Right lung (tissue), 10 donors: ENCODE data around the gene PGM1. TPM values are rescaled to one million over a fixed set of nuclear protein-coding genes. Genes with fewer than 3 reads are reported as not detected.
"Not testable (repeated sequence)": the region's sequence is repeated elsewhere in the genome, so short reads cannot be mapped to it uniquely, and the experiment has no call there.

ENCODE experiments used
- DNase-seq, 2 donors: peaks; one replicate each; pipeline ENCODE4 v3.0.0-alpha.2; 2013
- long read RNA-seq, 8 donors: transcript quantifications; one replicate each; lab custom pipeline, GENCODE V29; 2026
- polyA plus RNA-seq, 5 donors: library from polyadenylated mRNA; unstranded; fragments of 120-200 nt; gene quantifications; one replicate each; pipeline versions ENCODE4 v1.2.1 to v1.2.3, GENCODE V29; 2013; ENCODE audit warnings: inconsistent platforms in 1 of 5, low replicate concordance in 1 of 5; ENCODE audit not compliant: insufficient read length in 5 of 5, insufficient read depth in 1 of 5

PGM1 gene
- polyA plus RNA-seq = 10 to 100 TPM; 36.0 to 43.8 (median 41.7) TPM
- long read RNA-seq, donor 1, transcript PGM1-202 (11 exons, 2,472 nt) = major isoform, 14 of 14 reads
- long read RNA-seq, donor 1, partial matches to known transcripts = 0 of 14 reads
- long read RNA-seq, donor 1, other reads (novel, unspliced or antisense) = 0 of 14 reads
- long read RNA-seq, donor 2, transcript PGM1-202 (11 exons, 2,472 nt) = major isoform, 10 of 10 reads
- long read RNA-seq, donor 2, partial matches to known transcripts = 0 of 10 reads
- long read RNA-seq, donor 2, other reads (novel, unspliced or antisense) = 0 of 10 reads
- long read RNA-seq, donor 3, transcript PGM1-202 (11 exons, 2,472 nt) = major isoform, 15 of 15 reads
- long read RNA-seq, donor 3, partial matches to known transcripts = 0 of 15 reads
- long read RNA-seq, donor 3, other reads (novel, unspliced or antisense) = 0 of 15 reads
- long read RNA-seq, donor 4, transcript PGM1-202 (11 exons, 2,472 nt) = major isoform, 12 of 12 reads
- long read RNA-seq, donor 4, partial matches to known transcripts = 0 of 12 reads
- long read RNA-seq, donor 4, other reads (novel, unspliced or antisense) = 0 of 12 reads
- long read RNA-seq, donor 5, transcript PGM1-202 (11 exons, 2,472 nt) = major isoform, 15 of 15 reads
- long read RNA-seq, donor 5, partial matches to known transcripts = 0 of 15 reads
- long read RNA-seq, donor 5, other reads (novel, unspliced or antisense) = 0 of 15 reads
- long read RNA-seq, donor 6, transcript PGM1-202 (11 exons, 2,472 nt) = major isoform, 16 of 16 reads
- long read RNA-seq, donor 6, partial matches to known transcripts = 0 of 16 reads
- long read RNA-seq, donor 6, other reads (novel, unspliced or antisense) = 0 of 16 reads
- long read RNA-seq, donor 7, transcript PGM1-202 (11 exons, 2,472 nt) = major isoform, 8 of 8 reads
- long read RNA-seq, donor 7, partial matches to known transcripts = 0 of 8 reads
- long read RNA-seq, donor 7, other reads (novel, unspliced or antisense) = 0 of 8 reads
- long read RNA-seq, donor 8, transcript PGM1-202 (11 exons, 2,472 nt) = major isoform, 10 of 10 reads
- long read RNA-seq, donor 8, partial matches to known transcripts = 0 of 10 reads
- long read RNA-seq, donor 8, other reads (novel, unspliced or antisense) = 0 of 10 reads

DNA sequence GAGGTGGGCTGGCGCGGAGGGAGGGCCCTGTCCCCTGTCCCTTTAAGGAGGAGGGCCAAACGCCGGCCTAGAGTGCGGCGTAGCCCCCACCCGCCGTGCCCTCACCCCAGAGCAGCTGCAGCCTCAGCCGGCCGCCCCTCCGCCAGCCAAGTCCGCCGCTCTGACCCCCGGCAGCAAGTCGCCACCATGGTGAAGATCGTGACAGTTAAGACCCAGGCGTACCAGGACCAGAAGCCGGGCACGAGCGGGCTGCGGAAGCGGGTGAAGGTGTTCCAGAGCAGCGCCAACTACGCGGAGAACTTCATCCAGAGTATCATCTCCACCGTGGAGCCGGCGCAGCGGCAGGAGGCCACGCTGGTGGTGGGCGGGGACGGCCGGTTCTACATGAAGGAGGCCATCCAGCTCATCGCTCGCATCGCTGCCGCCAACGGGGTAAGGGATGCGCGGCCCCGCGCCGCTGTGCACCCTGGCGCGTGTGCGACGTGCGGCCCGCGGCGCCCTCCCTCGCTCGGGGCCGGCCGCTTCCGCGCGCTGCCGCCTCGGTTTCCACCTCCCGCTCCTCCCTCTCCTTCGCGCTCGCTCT, at the start of gene PGM1:
PGM1 (plus strand) TSS at position 109 of the 583 bp plus-strand sequence; CDS start at position 187, 78 bp downstream.
- peak; percentile 74 to 78 for DNase-seq

DNA sequence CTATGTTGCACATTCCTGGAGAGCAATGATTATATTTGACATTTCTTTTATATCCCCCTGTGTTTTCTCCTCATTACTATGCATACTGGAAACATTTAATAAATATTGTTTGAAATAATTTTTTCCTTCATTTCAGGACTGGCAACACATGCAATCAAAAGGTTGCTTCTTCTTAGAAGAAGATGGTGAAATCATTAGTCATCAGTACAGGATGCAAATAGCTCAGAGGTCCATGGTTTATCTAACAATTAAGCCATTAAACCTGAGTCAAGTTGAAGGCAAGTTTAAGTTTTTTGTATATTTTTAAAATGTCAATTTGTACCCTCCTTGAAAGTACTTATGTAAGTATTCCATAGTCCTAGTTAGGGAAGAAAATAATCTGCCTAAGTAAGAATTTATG, 47.4 kb upstream of the PGM1 start:
- no peak for DNase-seq

- DNase-seq = no peak
These were observed 45.5 kb upstream of the PGM1 start for GRCh38 chr1:63547621-63548294.

- DNase-seq = no peak
These were observed 44.9 kb upstream of the PGM1 start for GRCh38 chr1:63548303-63548702.

DNA sequence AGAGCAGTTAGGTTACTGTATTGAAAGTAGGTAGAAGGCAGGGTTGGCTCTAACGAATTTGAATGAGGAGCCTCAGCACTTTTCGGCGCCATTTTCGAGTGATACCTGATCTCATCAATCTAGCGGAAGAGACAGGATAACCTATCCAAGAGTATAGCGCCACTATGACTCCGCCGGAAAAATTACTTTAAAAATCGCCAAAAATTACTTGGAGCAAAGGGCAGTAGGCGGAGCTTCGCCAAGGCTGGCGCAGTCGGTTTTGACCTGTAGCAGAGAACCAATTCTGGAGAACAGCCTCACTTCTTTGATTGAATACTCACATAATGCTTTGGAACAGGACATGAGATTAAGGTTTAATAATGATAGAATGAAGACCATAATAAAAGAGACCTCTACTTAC, 44.3 kb upstream of the PGM1 start:
- no peak for DNase-seq

DNA sequence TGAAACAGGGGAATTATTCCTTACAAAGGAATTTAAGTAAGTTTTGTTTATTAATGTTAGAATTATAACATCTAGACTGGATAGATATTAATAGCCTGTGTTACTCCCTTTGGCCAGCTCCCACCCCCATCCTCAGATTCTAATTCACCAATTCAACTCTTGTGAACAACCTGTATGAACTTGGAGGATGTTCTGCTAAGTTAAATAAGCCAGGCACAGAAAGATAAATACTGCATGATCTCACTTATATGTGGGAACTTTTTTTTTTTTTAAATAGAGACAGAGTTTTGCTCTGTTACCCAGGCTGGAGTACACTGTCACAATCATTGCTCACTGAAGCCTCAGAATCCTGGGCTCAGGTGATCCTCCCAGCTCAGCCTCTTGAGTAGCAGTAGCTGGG, 37.7 kb upstream of the PGM1 start:
- DNase-seq = no peak

DNA sequence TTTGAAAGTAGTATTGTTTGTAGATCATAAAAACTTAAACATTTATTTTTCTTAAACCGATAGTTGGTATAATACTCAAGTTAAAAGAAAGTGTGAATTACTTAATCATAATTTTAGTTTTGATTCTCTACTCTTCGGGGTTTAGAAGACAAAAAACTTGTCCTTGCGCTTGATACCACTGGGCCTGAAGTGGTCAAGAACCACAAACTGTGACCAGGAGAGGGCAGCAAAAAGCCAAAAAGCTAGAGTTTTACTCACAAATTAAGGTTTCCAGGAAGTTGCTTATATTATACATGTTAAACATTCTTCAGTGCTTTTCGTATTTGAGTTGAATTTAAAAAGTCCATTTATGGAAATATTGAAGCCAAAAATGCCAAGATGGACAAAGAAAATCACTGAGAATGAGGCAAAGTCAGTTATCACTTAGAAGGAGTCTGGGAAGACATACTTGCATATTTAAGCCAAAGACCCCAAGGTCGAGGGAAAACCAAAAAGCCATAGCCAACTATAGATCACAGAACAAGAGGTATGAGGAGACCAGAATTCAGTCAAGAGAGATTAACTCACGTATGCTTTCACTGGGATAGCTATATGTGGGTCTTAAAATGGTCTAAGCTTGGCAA, 35.7 kb upstream of the PGM1 start:
- peak; percentile 11 to 16 for DNase-seq

- DNase-seq = no peak
These were observed 33.9 kb upstream of the PGM1 start for GRCh38 chr1:63559357-63559756.

DNA sequence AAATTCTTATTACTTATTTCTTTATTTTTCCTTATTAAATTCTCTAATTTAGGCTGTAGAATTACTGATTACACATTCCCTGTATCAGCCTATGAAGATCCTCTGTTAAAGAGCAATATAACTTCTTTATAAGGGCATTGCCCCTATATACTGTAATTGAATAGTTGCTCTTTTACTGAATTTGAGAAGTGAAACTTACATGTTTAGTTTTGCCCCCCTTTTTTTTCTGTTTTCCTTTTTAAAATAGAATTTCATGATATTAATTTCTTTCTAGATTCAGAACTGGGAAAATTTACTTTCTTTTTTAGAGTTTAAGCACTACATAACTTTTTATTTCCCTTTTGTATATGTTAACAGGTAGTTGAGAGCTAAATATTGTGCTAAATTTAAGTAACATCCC, 29.5 kb upstream of the PGM1 start:
- no peak for DNase-seq

DNA sequence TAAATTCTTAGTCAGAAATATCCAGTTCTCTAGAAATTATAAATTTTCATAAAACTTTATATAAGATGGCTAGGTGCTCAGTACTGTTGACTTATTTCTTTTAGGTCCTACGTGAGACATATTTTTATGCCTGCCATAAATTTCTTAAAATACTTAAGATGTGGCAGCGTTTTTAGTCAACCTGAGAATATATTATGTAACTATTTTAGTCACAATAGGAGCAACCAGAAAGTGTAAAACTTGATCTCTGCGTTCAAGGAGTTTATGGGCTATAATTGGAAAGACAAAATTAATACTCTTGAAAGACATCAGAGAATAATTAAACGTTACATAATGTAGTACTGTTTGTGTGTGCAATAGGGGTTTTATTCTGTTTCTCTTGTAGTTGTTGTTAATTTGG, 24.1 kb upstream of the PGM1 start:
- DNase-seq = no peak

DNA sequence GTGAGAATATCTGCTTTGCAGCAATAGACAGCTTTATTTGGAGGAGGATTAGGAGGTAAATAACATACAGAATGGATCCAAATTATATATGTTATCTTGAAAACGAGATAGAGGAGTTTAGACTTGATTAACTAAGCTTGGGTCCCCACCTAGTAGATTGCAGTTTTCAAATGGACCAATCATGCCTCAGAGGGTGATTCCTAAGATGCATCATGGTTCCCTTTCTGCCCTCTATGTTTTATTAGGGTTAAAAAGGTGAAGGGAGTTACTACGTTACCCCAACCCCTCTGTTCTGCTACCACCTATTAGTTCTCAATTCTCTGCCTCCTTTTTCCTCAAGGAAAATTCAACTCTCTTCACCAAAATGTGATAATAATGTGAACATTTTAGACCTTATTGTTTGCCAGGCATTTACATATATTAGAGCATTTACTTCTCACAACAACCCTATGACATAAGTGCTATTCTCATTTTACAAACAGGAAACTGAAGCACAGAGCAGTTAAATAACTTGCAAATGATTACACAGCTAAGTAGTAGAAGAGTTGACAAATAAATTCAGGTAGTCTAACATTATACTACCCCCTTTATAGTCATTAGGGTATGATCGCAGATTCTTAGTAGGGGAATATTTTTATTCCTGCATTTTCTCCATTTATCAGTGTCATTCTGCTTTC, 23.4 kb upstream of the PGM1 start:
- DNase-seq = no peak

DNA sequence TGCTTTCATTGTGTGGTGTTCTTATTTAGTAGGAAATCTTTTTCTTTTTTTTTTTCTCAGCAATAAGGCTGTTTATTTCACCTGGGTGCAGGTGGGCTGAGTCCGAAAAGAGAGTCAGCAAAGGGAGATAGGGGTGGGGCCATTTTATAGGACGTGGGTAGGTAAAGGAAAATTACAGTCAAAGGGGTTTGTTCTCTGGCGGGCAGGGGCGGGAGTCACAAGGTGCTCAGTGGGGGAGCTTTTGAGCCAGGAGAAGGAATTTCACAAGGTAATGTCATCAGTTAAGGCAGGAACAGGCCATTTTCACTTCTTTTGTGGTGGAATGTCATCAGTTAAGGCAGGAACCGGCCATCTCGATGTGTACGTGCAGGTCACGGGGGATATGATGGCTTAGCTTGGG, 20.5 kb upstream of the PGM1 start:
- DNase-seq = not testable (repeated sequence)

GRCh38 chr1:63574203-63574796, 18.9 kb upstream of the PGM1 start:
- DNase-seq = not testable (repeated sequence)

DNA sequence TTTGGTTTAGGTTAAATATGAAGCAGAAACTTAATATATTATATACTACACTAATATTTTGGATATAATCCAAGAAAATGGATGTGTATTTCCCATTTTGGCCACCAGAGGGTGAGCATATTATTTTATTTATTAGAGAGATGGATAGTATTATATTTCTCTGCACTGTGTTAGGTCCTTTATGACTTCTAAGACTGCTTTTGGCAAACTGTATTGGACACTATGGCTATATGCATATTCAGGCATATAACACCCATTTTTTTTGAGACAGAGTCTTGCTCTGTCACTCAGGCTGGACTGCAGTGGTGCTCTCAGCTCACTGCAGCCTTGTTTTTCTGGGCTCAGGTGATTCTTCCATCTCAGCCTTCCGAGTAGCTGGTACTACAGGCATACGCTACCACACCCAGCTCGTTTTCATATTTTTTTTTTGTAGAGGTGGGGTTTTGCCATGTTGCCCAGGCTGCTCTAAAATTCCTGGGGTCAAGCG, 17.8 kb upstream of the PGM1 start:
- peak; percentile 28 to 45 for DNase-seq

DNA sequence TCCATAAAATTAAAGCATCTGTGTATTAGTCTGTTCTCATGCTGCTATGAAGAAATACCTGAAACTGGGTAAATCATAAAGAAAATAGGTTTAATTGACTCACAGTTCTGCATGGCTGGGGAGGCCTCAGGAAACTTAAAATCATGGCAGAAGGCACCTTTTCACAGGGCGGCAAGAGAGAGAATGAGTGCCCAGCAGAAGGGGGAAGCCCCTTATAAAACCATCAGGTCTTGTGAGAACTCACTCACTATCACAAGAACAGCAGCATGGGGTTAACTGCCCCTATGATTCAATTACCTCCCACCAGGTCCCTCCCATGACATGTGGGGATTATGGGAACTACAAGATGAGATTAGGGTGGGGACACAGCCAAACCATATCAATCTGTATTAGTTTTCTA, 6.9 kb upstream of the PGM1 start:
- DNase-seq = not testable (repeated sequence)

- peak; percentile 24 to 31 for DNase-seq
These were observed 3.0 kb upstream of the PGM1 start for GRCh38 chr1:63590166-63590560.

DNA sequence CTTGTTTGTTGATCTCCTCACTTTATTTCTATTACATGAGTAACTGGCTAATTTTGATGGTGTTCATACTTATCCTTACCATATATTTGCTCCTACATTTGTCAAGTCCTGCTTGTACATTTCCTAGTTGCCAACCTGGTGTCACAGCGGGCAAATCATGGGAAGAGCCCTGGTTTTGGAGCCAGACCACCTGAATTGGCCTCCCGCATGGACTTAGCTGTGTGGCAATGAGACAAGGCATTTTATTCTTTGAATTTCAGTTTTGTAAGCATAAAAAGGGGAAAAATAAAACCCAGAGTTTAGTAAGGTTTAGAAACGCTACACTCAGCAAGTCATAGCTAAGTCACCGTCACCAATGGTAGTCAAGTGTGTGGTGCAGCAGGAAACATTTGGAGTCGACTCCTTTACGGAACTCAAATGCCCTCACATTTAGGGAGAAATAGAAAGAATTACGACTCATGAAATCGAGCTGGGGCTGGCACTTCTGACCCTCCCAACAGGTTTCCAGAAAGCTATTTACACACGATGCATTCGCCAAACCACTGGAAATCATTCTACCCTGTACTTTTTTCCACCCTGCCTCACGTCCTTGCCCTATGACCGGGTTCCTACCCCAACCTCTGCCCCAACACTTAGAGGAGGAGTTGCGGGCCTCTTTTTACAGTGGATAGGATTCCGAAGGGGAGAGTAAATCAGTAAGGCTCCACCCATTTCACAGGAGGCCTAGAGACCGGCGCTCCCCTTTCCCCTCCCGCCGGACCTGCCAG, 492 bp upstream of the PGM1 start:
- DNase-seq = peak in 1 of 2 donors; percentile 19

- DNase-seq = peak; percentile 41 to 46
These were observed 835 bp downstream of the PGM1 start for GRCh38 chr1:63593886-63594605.
